T-helper 9 cell (primary cell): ENCODE measurements around the gene ALOXE3.
"Not testable (repeated sequence)": the region's sequence is repeated elsewhere in the genome, so short reads cannot be mapped to it uniquely, and the experiment has no call there.

Experiments
- DNase-seq: peaks from one replicate; pipeline ENCODE4 v3.0.0-alpha.2; 2020

Gene ALOXE3

GRCh38 chr17:8089728-8090127, 28.6 kb downstream of the ALOXE3 start:
- no peak for DNase-seq

- no peak for DNase-seq
Observed at GRCh38 chr17:8087952-8088230, 30.4 kb downstream of the ALOXE3 start.

- DNase-seq: no peak
Observed at GRCh38 chr17:8087075-8087951, 31.0 kb downstream of the ALOXE3 start, which contains the start of gene ALOX12B. Gene ALOX12B (minus strand): TSS chr17:8087716. CDS start chr17:8087442, 274 bp downstream.

GRCh38 chr17:8084250-8084649, 34.1 kb downstream of the ALOXE3 start:
- no peak for DNase-seq

GRCh38 chr17:8082292-8082691, 36.0 kb downstream of the ALOXE3 start:
- DNase-seq: no peak

GRCh38 chr17:8081876-8082275, 36.4 kb downstream of the ALOXE3 start:
- DNase-seq: no peak

- DNase-seq: no peak
Observed at GRCh38 chr17:8080799-8081219, 37.5 kb downstream of the ALOXE3 start.

- no peak for DNase-seq
Observed at GRCh38 chr17:8080208-8080798, 38.0 kb downstream of the ALOXE3 start.

- DNase-seq: peak; percentile 75
Observed at GRCh38 chr17:8079291-8080207, 38.8 kb downstream of the ALOXE3 start.

GRCh38 chr17:8077939-8078338, 40.4 kb downstream of the ALOXE3 start:
- DNase-seq: not testable (repeated sequence)

- DNase-seq: no peak
Observed at GRCh38 chr17:8076502-8077266, 41.6 kb downstream of the ALOXE3 start.

- DNase-seq: no peak
Observed at GRCh38 chr17:8075574-8076342, 42.6 kb downstream of the ALOXE3 start.

- DNase-seq: no peak
Observed at GRCh38 chr17:8075081-8075480, 43.2 kb downstream of the ALOXE3 start.

- no peak for DNase-seq
Observed at GRCh38 chr17:8074554-8074953, 43.8 kb downstream of the ALOXE3 start.

- DNase-seq: peak; percentile 88
Observed at GRCh38 chr17:8073627-8074484, 44.5 kb downstream of the ALOXE3 start.

- peak; percentile 12 for DNase-seq
Observed at GRCh38 chr17:8072729-8073461, 45.4 kb downstream of the ALOXE3 start.

GRCh38 chr17:8072341-8072728, 46.0 kb downstream of the ALOXE3 start:
- no peak for DNase-seq

- DNase-seq: no peak
Observed at GRCh38 chr17:8071496-8071895, 46.8 kb downstream of the ALOXE3 start.

- DNase-seq: no peak
Observed at GRCh38 chr17:8069587-8069860, 48.8 kb downstream of the ALOXE3 start.
